Large intestine (tissue), 3 donors: ENCODE results near the gene ACVR1B. TPM values are rescaled to one million over a fixed set of nuclear protein-coding genes. Genes with fewer than 3 reads are reported as not detected.

ENCODE experiments used
- DNase-seq, 2 donors: peaks; one replicate each; pipeline versions ENCODE4 v3.0.0 to v3.0.0-alpha.2; 2013
- H3K27ac ChIP-seq: one replicate; pipeline ENCODE4 v1.5.1; 2013; ENCODE audit warnings: low read length
- H3K27me3 ChIP-seq: 2 replicates; pipeline ENCODE4 v1.6.1; 2013; ENCODE audit warnings: low read length; ENCODE audit not compliant: control insufficient read depth, insufficient read depth
- H3K36me3 ChIP-seq: 2 replicates; pipeline ENCODE4 v1.6.1; 2013; ENCODE audit warnings: low read length; ENCODE audit not compliant: control insufficient read depth, insufficient read depth
- H3K4me1 ChIP-seq: one replicate; pipeline ENCODE4 v1.6.1; 2013; ENCODE audit warnings: low read length; ENCODE audit not compliant: control insufficient read depth, insufficient read depth
- H3K4me3 ChIP-seq: one replicate; pipeline ENCODE4 v1.5.1; 2013; ENCODE audit warnings: low read length
- H3K9me3 ChIP-seq: one replicate; pipeline ENCODE4 v1.6.1; 2013; ENCODE audit warnings: mild to moderate bottlenecking, low read depth, low read length, moderate library complexity; ENCODE audit not compliant: control insufficient read depth
- WGBS: methylation state at CpG from one replicate; pipeline ENCODE4 v1.1.5; 2013; ENCODE audit warnings: low lambda C conversion rate; ENCODE audit not compliant: insufficient coverage; 5-methylcytosine and 5-hydroxymethylcytosine counted together
- polyA plus RNA-seq: library from polyadenylated mRNA; unstranded; fragments of 120-200 nt; gene quantifications from one replicate; pipeline ENCODE4 v1.2.1, GENCODE V29; 2013

The ACVR1B gene
- polyA plus RNA-seq, 1 donor, result 60.3 TPM

GRCh38 chr12:52033446-52034140 lies 82.1 kb downstream of the ACVR1B start:
- H3K4me3 ChIP-seq, result peak overlapping the region; percentile 42
- DNase-seq, result no peak
- H3K36me3 ChIP-seq, result no peaks in the 10 kb centered on the region
- peaks cover 40% of the 10 kb centered on the region for H3K27me3 ChIP-seq
- WGBS, result no CpG with 5 or more reads among the region's 13 CpGs
- peaks cover 21% of the 10 kb centered on the region for H3K4me1 ChIP-seq
- H3K27ac ChIP-seq, result peak overlapping the region; percentile 67
- H3K9me3 ChIP-seq, result peaks cover 3% of the 10 kb centered on the region

GRCh38 chr12:52035190-52035589 lies 83.7 kb downstream of the ACVR1B start:
- no peak for DNase-seq
- Histone ChIP-seq H3K27ac (no peak overlapping the region), H3K27me3 (peaks cover 37% of the 10 kb centered on the region), H3K36me3 (no peaks in the 10 kb centered on the region), H3K4me1 (peaks cover 22% of the 10 kb centered on the region), H3K9me3 (peaks cover 3% of the 10 kb centered on the region), H3K4me3 (no peak overlapping the region)
- 87% methylated on average over 4 of the region's 4 CpGs for WGBS

GRCh38 chr12:52035926-52036325 lies 84.4 kb downstream of the ACVR1B start:
- H3K4me3 ChIP-seq, result no peak overlapping the region
- no peak overlapping the region for H3K27ac ChIP-seq
- peaks cover 37% of the 10 kb centered on the region for H3K27me3 ChIP-seq
- no peak for DNase-seq
- peaks cover 28% of the 10 kb centered on the region for H3K4me1 ChIP-seq
- H3K9me3 ChIP-seq, result peaks cover 3% of the 10 kb centered on the region
- H3K36me3 ChIP-seq, result no peaks in the 10 kb centered on the region
- no CpG with 5 or more reads among the region's 2 CpGs for WGBS

- Histone ChIP-seq H3K27ac (peak overlapping the region; percentile 35), H3K27me3 (peaks cover 37% of the 10 kb centered on the region), H3K4me3 (peak overlapping the region; percentile 23), H3K9me3 (peaks cover 3% of the 10 kb centered on the region), H3K36me3 (no peaks in the 10 kb centered on the region), H3K4me1 (peaks cover 35% of the 10 kb centered on the region)
- peak; percentile 78 to 87 for DNase-seq
- no CpG with 5 or more reads among the region's 53 CpGs for WGBS
Measured at GRCh38 chr12:52036587-52037171, 85.2 kb downstream of the ACVR1B start.

- peaks cover 35% of the 10 kb centered on the region for H3K4me1 ChIP-seq
- peak overlapping the region; percentile 49 for H3K4me3 ChIP-seq
Measured at GRCh38 chr12:52037248-52037861, 85.9 kb downstream of the ACVR1B start.

GRCh38 chr12:52038447-52038846 lies 86.9 kb downstream of the ACVR1B start:
- no CpG with 5 or more reads among the region's 6 CpGs for WGBS
- no peak overlapping the region for H3K4me3 ChIP-seq
- no peak overlapping the region for H3K27ac ChIP-seq
- DNase-seq, result no peak
- peaks cover 29% of the 10 kb centered on the region for H3K4me1 ChIP-seq
- H3K27me3 ChIP-seq, result peaks cover 37% of the 10 kb centered on the region
- peaks cover 3% of the 10 kb centered on the region for H3K9me3 ChIP-seq
- no peaks in the 10 kb centered on the region for H3K36me3 ChIP-seq

More at GRCh38 chr12:52037248-52037861, 85.9 kb downstream of the ACVR1B start:
- Histone ChIP-seq H3K36me3 (no peaks in the 10 kb centered on the region), H3K9me3 (peaks cover 3% of the 10 kb centered on the region), H3K27ac (no peak overlapping the region), H3K27me3 (peaks cover 37% of the 10 kb centered on the region)
- DNase-seq, result peak in 1 of 2 donors; percentile 57
- WGBS, result no CpG with 5 or more reads among the region's 59 CpGs

- no peak for DNase-seq
Measured at GRCh38 chr12:52041035-52041434, 89.5 kb downstream of the ACVR1B start.

GRCh38 chr12:52041695-52042123 lies 90.2 kb downstream of the ACVR1B start:
- Histone ChIP-seq H3K27ac (no peak overlapping the region), H3K36me3 (no peaks in the 10 kb centered on the region), H3K9me3 (peaks cover 3% of the 10 kb centered on the region), H3K27me3 (peaks cover 6% of the 10 kb centered on the region), H3K4me1 (peaks cover 28% of the 10 kb centered on the region), H3K4me3 (no peak overlapping the region)
- no CpG with 5 or more reads among the region's 6 CpGs for WGBS
- peak in 1 of 2 donors; percentile 46 for DNase-seq

More at GRCh38 chr12:52041035-52041434, 89.5 kb downstream of the ACVR1B start:
- peaks cover 3% of the 10 kb centered on the region for H3K9me3 ChIP-seq
- H3K4me3 ChIP-seq, result no peak overlapping the region
- H3K36me3 ChIP-seq, result no peaks in the 10 kb centered on the region
- peaks cover 13% of the 10 kb centered on the region for H3K27me3 ChIP-seq
- peaks cover 31% of the 10 kb centered on the region for H3K4me1 ChIP-seq
- WGBS, result no CpG with 5 or more reads among the region's 3 CpGs
- H3K27ac ChIP-seq, result no peak overlapping the region

- no CpG with 5 or more reads among the region's 8 CpGs for WGBS
- Histone ChIP-seq H3K36me3 (no peaks in the 10 kb centered on the region), H3K27ac (no peak overlapping the region), H3K4me3 (no peak overlapping the region), H3K27me3 (no peaks in the 10 kb centered on the region), H3K9me3 (no peaks in the 10 kb centered on the region), H3K4me1 (peaks cover 23% of the 10 kb centered on the region)
- DNase-seq, result no peak
Measured at GRCh38 chr12:52042706-52043385, 91.3 kb downstream of the ACVR1B start.
